SU-DHL-6 (cell line): ENCODE data around the gene NOS1AP.

ENCODE experiments used
- EZH2phosphoT487 ChIP-seq: fragments of 200-600 bp; sonication (generic), shearing (Covaris generic); conservative IDR thresholded peaks from 2 replicates; pipeline ENCODE4 v1.6.1; 2018; ENCODE audit warnings: mild to moderate bottlenecking, antibody characterized with exemption, low read length, moderate library complexity, mixed read lengths
- TF ChIP-seq, protein P1 (sequence below): fragments of 200-600 bp; sonication (generic); IDR thresholded peaks from one replicate; pipeline ENCODE4 v1.5.1; 2017; ENCODE audit warnings: antibody characterized with exemption, mild to moderate bottlenecking, low read length, moderate library complexity; ENCODE audit not compliant: insufficient read depth, poor library complexity, severe bottlenecking

DNA sequence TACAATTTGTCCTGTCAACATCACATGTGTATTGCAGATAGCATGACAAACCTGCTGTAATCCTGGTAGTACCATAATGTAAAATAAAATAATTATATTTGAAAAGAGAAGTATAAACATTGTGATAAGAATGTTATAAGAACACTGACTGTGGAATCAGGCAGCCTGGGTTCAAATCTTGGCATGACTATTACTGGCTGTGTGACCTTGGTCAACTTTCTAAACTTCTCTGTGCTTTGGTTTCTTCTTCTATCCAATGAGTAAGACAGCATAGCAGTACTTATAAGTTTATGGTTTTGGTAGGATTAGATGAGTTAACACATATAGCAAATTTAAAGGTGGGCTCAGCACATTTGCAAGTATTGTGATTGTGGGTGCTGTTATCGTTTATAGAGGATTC lies 147.1 kb downstream of the NOS1AP start:
- TF ChIP-seq, protein P1, sequence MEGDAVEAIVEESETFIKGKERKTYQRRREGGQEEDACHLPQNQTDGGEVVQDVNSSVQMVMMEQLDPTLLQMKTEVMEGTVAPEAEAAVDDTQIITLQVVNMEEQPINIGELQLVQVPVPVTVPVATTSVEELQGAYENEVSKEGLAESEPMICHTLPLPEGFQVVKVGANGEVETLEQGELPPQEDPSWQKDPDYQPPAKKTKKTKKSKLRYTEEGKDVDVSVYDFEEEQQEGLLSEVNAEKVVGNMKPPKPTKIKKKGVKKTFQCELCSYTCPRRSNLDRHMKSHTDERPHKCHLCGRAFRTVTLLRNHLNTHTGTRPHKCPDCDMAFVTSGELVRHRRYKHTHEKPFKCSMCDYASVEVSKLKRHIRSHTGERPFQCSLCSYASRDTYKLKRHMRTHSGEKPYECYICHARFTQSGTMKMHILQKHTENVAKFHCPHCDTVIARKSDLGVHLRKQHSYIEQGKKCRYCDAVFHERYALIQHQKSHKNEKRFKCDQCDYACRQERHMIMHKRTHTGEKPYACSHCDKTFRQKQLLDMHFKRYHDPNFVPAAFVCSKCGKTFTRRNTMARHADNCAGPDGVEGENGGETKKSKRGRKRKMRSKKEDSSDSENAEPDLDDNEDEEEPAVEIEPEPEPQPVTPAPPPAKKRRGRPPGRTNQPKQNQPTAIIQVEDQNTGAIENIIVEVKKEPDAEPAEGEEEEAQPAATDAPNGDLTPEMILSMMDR = no peak
- no peak for TF ChIP-seq EZH2phosphoT487
